H9 (cell line): ENCODE measurements around the gene BRMS1. TPM values are rescaled to one million over a fixed set of nuclear protein-coding genes. Genes with fewer than 3 reads are reported as not detected.

Experiments used
- DNase-seq: peaks from one replicate; pipeline ENCODE4 v3.0.0-alpha.2; 2017
- H2AFZ ChIP-seq: one replicate; pipeline ENCODE4 v1.6.1; 2013; ENCODE audit warnings: mild to moderate bottlenecking, low read length, control low read depth, moderate library complexity
- H2AK5ac ChIP-seq: 2 replicates; pipeline ENCODE4 v1.6.1; 2013; ENCODE audit warnings: low read length, control low read depth, mixed read lengths; ENCODE audit not compliant: insufficient read length
- H2BK120ac ChIP-seq: one replicate; pipeline ENCODE4 v1.6.1; 2013; ENCODE audit warnings: low read depth, mild to moderate bottlenecking, low read length, control low read depth, inconsistent platforms; ENCODE audit not compliant: poor library complexity, severe bottlenecking
- H2BK12ac ChIP-seq: 2 replicates; pipeline ENCODE4 v1.6.1; 2013; ENCODE audit warnings: low read length, control low read depth, mixed read lengths, low read depth; ENCODE audit not compliant: insufficient read length
- H2BK15ac ChIP-seq: 2 replicates; pipeline ENCODE4 v1.6.1; 2013; ENCODE audit warnings: low read depth, low read length, control low read depth
- H2BK20ac ChIP-seq: one replicate; pipeline ENCODE4 v1.6.1; 2013; ENCODE audit warnings: low read depth, mild to moderate bottlenecking, low read length, control low read depth, inconsistent platforms; ENCODE audit not compliant: poor library complexity, severe bottlenecking
- H2BK5ac ChIP-seq: 2 replicates; pipeline ENCODE4 v1.6.1; 2013; ENCODE audit warnings: low read length, control low read depth, mixed read lengths; ENCODE audit not compliant: insufficient read length
- H3K14ac ChIP-seq: 2 replicates; pipeline ENCODE4 v1.6.1; 2013; ENCODE audit warnings: low read length, control low read depth; ENCODE audit not compliant: insufficient read depth
- H3K18ac ChIP-seq: 2 replicates; pipeline ENCODE4 v1.6.1; 2013; ENCODE audit warnings: low read depth, mild to moderate bottlenecking, mixed read lengths, low read length, control low read depth; ENCODE audit not compliant: insufficient read length
- H3K23ac ChIP-seq: 2 replicates; pipeline ENCODE4 v1.6.1; 2013; ENCODE audit warnings: low read length, control low read depth, mixed read lengths, low read depth; ENCODE audit not compliant: insufficient read length
- H3K23me2 ChIP-seq: 2 replicates; pipeline ENCODE4 v1.6.1; 2013; ENCODE audit warnings: low read depth, mild to moderate bottlenecking, mixed read lengths, low read length, control low read depth; ENCODE audit not compliant: insufficient read length, poor library complexity, severe bottlenecking
- H3K27ac ChIP-seq: 2 replicates; pipeline ENCODE4 v1.5.1; 2013; ENCODE audit warnings: low read length, control low read depth, mixed read lengths, low read depth; ENCODE audit not compliant: insufficient read length
- H3K27me3 ChIP-seq: 2 replicates; pipeline ENCODE4 v1.6.1; 2013; ENCODE audit warnings: low read length, control low read depth, inconsistent platforms; ENCODE audit not compliant: insufficient read depth
- H3K4ac ChIP-seq: 2 replicates; pipeline ENCODE4 v1.6.1; 2013; ENCODE audit warnings: low read depth, mild to moderate bottlenecking, control low read depth, inconsistent platforms, low read length, moderate library complexity
- H3K4me1 ChIP-seq: 2 replicates; pipeline ENCODE4 v1.6.1; 2013; ENCODE audit warnings: low read length, control low read depth, inconsistent platforms; ENCODE audit not compliant: insufficient read depth
- H3K4me2 ChIP-seq: 2 replicates; pipeline ENCODE4 v1.6.1; 2013; ENCODE audit warnings: low read length, control low read depth, mixed read lengths; ENCODE audit not compliant: insufficient read length, insufficient read depth
- H3K56ac ChIP-seq: 2 replicates; pipeline ENCODE4 v1.6.1; 2013; ENCODE audit warnings: low read depth, mild to moderate bottlenecking, mixed read lengths, low read length, control low read depth; ENCODE audit not compliant: insufficient read length
- H3K79me1 ChIP-seq: 2 replicates; pipeline ENCODE4 v1.6.1; 2013; ENCODE audit warnings: low read depth, mild to moderate bottlenecking, moderate library complexity, low read length, control low read depth, inconsistent platforms; ENCODE audit not compliant: insufficient read depth, poor library complexity, severe bottlenecking
- H3K79me2 ChIP-seq: 2 replicates; pipeline ENCODE4 v1.6.1; 2013; ENCODE audit warnings: low read length, control low read depth, inconsistent platforms; ENCODE audit not compliant: insufficient read depth
- H3K9ac ChIP-seq: 2 replicates; pipeline ENCODE4 v1.6.1; 2013; ENCODE audit warnings: low read length, control low read depth, mixed read lengths; ENCODE audit not compliant: insufficient read length; ENCODE audit errors: extremely low read depth
- H3K9me3 ChIP-seq: one replicate; pipeline ENCODE4 v1.6.1; 2013; ENCODE audit warnings: low read depth, low read length, inconsistent platforms; ENCODE audit not compliant: control insufficient read depth
- H3T11ph ChIP-seq: one replicate; pipeline ENCODE4 v1.6.1; 2013; ENCODE audit warnings: mild to moderate bottlenecking, low read length, control low read depth, inconsistent platforms
- H4K20me1 ChIP-seq: one replicate; pipeline ENCODE4 v1.6.1; 2013; ENCODE audit not compliant: control insufficient read depth, insufficient read length, insufficient read depth
- H4K5ac ChIP-seq: 2 replicates; pipeline ENCODE4 v1.6.1; 2013; ENCODE audit warnings: low read depth, mild to moderate bottlenecking, mixed read lengths, low read length, control low read depth; ENCODE audit not compliant: insufficient read length
- H4K8ac ChIP-seq: replicated peaks from 2 replicates; pipeline ENCODE4 v1.6.1; 2013; ENCODE audit warnings: low read length, control low read depth, mixed read lengths, low read depth; ENCODE audit not compliant: insufficient read length
- H4K91ac ChIP-seq: 2 replicates; pipeline ENCODE4 v1.6.1; 2013; ENCODE audit warnings: low read depth, mild to moderate bottlenecking, moderate library complexity, mixed read lengths, low read length, control low read depth; ENCODE audit not compliant: insufficient read length
- H3K27ac Mint-ChIP-seq, 3 experiments: 2 replicates in 2 of 3; 3 replicates in 1 of 3; pipeline ENCODE4 v1.8.0; 2020 to 2021; ENCODE audit warnings: mixed read lengths in 3 of 3, mild to moderate bottlenecking in 1 of 3, moderate library complexity in 1 of 3
- H3K27me3 Mint-ChIP-seq: 2 replicates; pipeline ENCODE4 v1.8.0; 2021; ENCODE audit warnings: low read depth, mild to moderate bottlenecking, moderate library complexity, mixed read lengths
- H3K36me3 Mint-ChIP-seq, 3 experiments: 2 replicates in 2 of 3; 3 replicates in 1 of 3; pipeline ENCODE4 v1.8.0; 2020 to 2021; ENCODE audit warnings: low read depth in 3 of 3, mixed read lengths in 3 of 3; ENCODE audit not compliant: insufficient read depth in 1 of 3
- H3K4me1 Mint-ChIP-seq, 2 experiments: 2 replicates each; pipeline ENCODE4 v1.8.0; 2020; ENCODE audit warnings: mixed read lengths in 2 of 2
- H3K4me3 Mint-ChIP-seq, 2 experiments: 2 replicates in 1 of 2; 3 replicates in 1 of 2; pipeline ENCODE4 v1.8.0; 2020 to 2021; ENCODE audit warnings: mild to moderate bottlenecking in 2 of 2, mixed read lengths in 2 of 2, moderate library complexity in 1 of 2
- H3K9me3 Mint-ChIP-seq, 2 experiments: 2 replicates in 1 of 2; 3 replicates in 1 of 2; pipeline ENCODE4 v1.8.0; 2020; ENCODE audit warnings: mild to moderate bottlenecking in 2 of 2, mixed read lengths in 2 of 2, moderate library complexity in 1 of 2
- CTCF ChIP-seq: fragments of 200-600 bp; sonication (generic); conservative IDR thresholded peaks from 3 replicates; pipeline ENCODE4 v1.8.0; 2021; ENCODE audit warnings: antibody characterized with exemption, mild to moderate bottlenecking
- WGBS: extraction: QIAGEN DNeasy Blood & Tissue Kit; methylation state at CpG from one replicate; pipeline ENCODE4 v1.1.7; 2013; ENCODE audit warnings: missing lambda C conversion rate, low lambda C conversion rate, mixed read lengths; ENCODE audit not compliant: insufficient read length; ENCODE audit errors: extremely low coverage; 5-methylcytosine and 5-hydroxymethylcytosine counted together
- total RNA-seq: library from RNA; stranded (reverse); gene quantifications from 2 replicates; pipeline ENCODE4 v1.2.1, GENCODE V29; 2021

Gene BRMS1
- total RNA-seq, 1 experiment from 2014 or later, result 50.1 TPM

GRCh38 chr11:66294626-66295620, 50.0 kb downstream of the BRMS1 start:
- Histone ChIP-seq H3K79me1 (no peaks in the 10 kb centered on the region), H4K20me1 (no peaks in the 10 kb centered on the region), H4K8ac (no peak overlapping the region), H3K4me2 (no peak overlapping the region), H3K27ac (no peak overlapping the region), H2AFZ (no peak overlapping the region), H2BK15ac (no peak overlapping the region), H2BK20ac (no peak overlapping the region), H3K56ac (no peak overlapping the region), H3K23me2 (peaks cover 6% of the 10 kb centered on the region), H3K79me2 (no peaks in the 10 kb centered on the region), H2AK5ac (no peak overlapping the region), H4K5ac (no peak overlapping the region), H3K14ac (no peak overlapping the region), H3K27me3 (peaks cover 8% of the 10 kb centered on the region; the same call in 1 of the 2 replicates), H3K23ac (no peak overlapping the region), H3K9ac (no peak overlapping the region), H3K18ac (no peak overlapping the region), H4K91ac (no peak overlapping the region), H2BK120ac (no peak overlapping the region), H3T11ph (no peak overlapping the region), H3K9me3 (no peaks in the 10 kb centered on the region), H3K4me1 (peaks cover 4% of the 10 kb centered on the region), H2BK12ac (no peak overlapping the region), H2BK5ac (no peak overlapping the region), H3K4ac (no peak overlapping the region)
- Mint-ChIP-seq H3K36me3 (peaks cover 0 to 2% (median 0%) of the 10 kb centered on the region in 3 experiments; a peak in 2 of 7 replicates), H3K9me3 (no peaks in the 10 kb centered on the region), H3K4me3 (no peak overlapping the region), H3K27me3 (peaks cover 36% of the 10 kb centered on the region), H3K4me1 (peaks cover 20 to 28% of the 10 kb centered on the region in 2 experiments), H3K27ac (no peak overlapping the region)
- no CpG with 5 or more reads among the region's 123 CpGs for WGBS
- no peak for DNase-seq
- no peak for TF ChIP-seq CTCF
